ENCODE measurements around the gene PWP2.
"Not testable (repeated sequence)": the region's sequence is repeated elsewhere in the genome, so short reads cannot be mapped to it uniquely, and the experiment has no call there.

The PWP2 gene

DNA sequence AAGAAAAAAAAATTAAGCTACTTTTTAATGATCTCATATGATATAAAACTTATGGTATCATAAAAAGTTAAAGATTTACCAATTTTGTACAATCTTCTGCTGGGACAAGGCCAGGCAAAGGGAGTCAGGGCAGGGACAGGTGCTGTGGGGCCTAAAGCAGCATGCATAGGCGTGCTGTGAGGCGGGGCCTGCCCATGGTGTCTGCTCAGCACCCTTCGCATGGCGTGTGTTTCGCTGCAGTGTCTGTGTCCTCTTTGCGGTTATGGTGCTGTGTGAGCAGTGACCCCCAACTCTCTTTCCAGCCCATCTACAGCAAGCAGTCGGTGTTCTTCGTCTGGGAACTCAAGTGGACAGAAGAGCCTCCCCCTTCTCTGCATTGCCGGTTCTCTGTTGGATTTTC is 13.4 kb upstream of the PWP2 start:
- Histone ChIP-seq H3K27me3 (ENCODE audit: insufficient read depth, poor library complexity, severe bottlenecking) (no peaks in the 10 kb centered on the region), H3K27ac (replicated peaks) (no peak overlapping the region), H3K4me3 (replicated peaks; ENCODE audit: insufficient read depth, low read length) (no peak overlapping the region)
- TF ChIP-seq GABPA (IDR thresholded peaks at IDR 0.05; ENCODE audit: low read depth): no peak
- no peak for TF ChIP-seq POLR2AphosphoS5 (IDR thresholded peaks at IDR 0.05; ENCODE audit: low read depth)
- TF ChIP-seq, protein P1, sequence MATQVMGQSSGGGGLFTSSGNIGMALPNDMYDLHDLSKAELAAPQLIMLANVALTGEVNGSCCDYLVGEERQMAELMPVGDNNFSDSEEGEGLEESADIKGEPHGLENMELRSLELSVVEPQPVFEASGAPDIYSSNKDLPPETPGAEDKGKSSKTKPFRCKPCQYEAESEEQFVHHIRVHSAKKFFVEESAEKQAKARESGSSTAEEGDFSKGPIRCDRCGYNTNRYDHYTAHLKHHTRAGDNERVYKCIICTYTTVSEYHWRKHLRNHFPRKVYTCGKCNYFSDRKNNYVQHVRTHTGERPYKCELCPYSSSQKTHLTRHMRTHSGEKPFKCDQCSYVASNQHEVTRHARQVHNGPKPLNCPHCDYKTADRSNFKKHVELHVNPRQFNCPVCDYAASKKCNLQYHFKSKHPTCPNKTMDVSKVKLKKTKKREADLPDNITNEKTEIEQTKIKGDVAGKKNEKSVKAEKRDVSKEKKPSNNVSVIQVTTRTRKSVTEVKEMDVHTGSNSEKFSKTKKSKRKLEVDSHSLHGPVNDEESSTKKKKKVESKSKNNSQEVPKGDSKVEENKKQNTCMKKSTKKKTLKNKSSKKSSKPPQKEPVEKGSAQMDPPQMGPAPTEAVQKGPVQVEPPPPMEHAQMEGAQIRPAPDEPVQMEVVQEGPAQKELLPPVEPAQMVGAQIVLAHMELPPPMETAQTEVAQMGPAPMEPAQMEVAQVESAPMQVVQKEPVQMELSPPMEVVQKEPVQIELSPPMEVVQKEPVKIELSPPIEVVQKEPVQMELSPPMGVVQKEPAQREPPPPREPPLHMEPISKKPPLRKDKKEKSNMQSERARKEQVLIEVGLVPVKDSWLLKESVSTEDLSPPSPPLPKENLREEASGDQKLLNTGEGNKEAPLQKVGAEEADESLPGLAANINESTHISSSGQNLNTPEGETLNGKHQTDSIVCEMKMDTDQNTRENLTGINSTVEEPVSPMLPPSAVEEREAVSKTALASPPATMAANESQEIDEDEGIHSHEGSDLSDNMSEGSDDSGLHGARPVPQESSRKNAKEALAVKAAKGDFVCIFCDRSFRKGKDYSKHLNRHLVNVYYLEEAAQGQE (IDR thresholded peaks at IDR 0.05; ENCODE audit: insufficient replicate concordance, low read depth): no peak
- no peak for TF ChIP-seq SPI1 (IDR thresholded peaks at IDR 0.05; ENCODE audit: borderline replicate concordance, low read depth)
- TF ChIP-seq CTCF (IDR thresholded peaks at IDR 0.05; ENCODE audit: insufficient read depth, low read length): no peak
- DNase-seq (ENCODE audit: low read depth in 1 of 2, low spot score in 1 of 2): peak in 1 of 2 experiments; percentile 0

DNA sequence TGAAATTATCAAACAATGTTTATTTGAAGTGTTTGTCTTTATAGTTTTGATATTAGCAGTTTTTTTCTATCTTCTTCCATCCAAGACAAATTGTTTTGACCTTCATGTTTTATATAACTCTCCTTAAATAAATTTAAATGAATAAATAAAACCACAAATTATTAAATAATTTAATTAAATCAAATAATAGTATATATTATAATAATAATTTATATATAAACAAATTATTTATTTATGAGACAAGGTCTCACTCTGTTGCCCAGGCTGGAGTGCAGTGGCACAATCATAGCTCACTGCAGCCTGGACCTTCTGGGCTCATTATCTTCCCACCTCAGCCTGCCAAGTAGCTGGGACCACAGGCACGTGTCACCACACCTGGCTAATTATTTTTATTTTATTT is 12.4 kb upstream of the PWP2 start:
- H3K27me3 ChIP-seq (ENCODE audit: insufficient read depth, poor library complexity, severe bottlenecking): no peaks in the 10 kb centered on the region
- H3K27ac ChIP-seq (replicated peaks): no peak overlapping the region
- no peak for TF ChIP-seq GABPA (IDR thresholded peaks at IDR 0.05; ENCODE audit: low read depth)
- no peak for DNase-seq (ENCODE audit: low read depth in 1 of 2, low spot score in 1 of 2)
- H3K4me3 ChIP-seq (replicated peaks; ENCODE audit: insufficient read depth, low read length): no peak overlapping the region

GRCh38 chr21:44098507-44098906 is 8.7 kb upstream of the PWP2 start:
- DNase-seq (ENCODE audit: low read depth in 1 of 2, low spot score in 1 of 2); H3K27me3 ChIP-seq (ENCODE audit: insufficient read depth, poor library complexity, severe bottlenecking); H3K27ac ChIP-seq (replicated peaks); H3K4me3 ChIP-seq (replicated peaks; ENCODE audit: insufficient read depth, low read length): not testable (repeated sequence)

- DNase-seq (ENCODE audit: low read depth in 1 of 2, low spot score in 1 of 2); H3K4me3 ChIP-seq (replicated peaks; ENCODE audit: insufficient read depth, low read length); H3K27me3 ChIP-seq (ENCODE audit: insufficient read depth, poor library complexity, severe bottlenecking); H3K27ac ChIP-seq (replicated peaks): not testable (repeated sequence)
Observed at GRCh38 chr21:44098964-44099363, 8.2 kb upstream of the PWP2 start.

DNA sequence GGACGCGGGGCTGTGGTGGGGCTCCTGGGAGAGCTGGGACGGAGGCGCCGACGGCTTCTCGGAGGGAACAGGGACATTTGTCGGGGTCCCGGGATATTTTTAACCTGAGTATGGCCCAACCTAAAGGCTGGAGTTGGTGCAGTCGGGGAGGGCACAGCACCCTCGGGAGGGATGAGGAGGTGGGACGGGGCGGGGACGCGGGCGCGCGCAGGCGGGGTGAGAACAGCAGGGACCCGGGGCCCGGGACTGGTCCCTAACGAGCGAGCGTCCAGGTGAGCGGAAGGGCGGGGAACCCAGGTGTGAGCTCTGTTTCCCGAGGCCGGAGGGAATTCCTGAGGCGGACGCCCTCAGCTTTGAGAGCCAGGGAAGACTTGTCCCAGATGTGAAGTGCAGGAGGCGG is 390 bp downstream of the PWP2 start:
- not testable (repeated sequence) for H3K4me3 ChIP-seq (replicated peaks; ENCODE audit: insufficient read depth, low read length); DNase-seq (ENCODE audit: low read depth in 1 of 2, low spot score in 1 of 2); H3K27ac ChIP-seq (replicated peaks); H3K27me3 ChIP-seq (ENCODE audit: insufficient read depth, poor library complexity, severe bottlenecking)

DNA sequence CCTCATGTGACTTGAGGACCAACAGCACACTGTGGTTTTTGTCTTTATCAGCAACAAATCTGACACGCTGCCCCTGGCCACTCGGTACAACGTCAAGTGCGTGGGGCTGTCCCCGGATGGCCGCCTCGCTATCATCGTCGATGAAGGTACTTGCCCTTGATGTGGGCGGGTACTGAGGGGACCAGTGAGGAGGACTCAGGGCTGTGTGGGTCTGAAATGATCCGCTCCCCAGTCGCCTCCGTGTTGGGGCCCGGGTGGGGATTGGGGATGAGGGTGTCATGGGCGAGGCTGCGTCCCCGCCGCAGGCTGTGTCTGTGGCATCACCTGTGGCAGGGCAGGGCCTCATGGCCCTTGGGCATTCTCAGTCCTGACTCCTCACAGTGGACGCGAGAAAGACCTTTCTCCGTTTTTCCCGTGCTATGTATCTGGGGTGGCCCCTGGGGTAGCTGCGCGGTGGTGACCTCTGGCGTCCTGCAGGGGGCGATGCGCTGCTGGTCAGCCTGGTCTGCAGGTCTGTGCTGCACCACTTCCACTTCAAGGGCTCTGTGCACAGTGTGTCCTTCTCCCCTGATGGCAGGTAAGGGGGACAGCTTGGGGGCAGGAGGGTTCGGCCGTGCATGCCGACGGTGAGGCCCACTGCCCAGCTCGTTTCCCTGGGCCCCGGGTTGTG is 6.6 kb downstream of the PWP2 start:
- not testable (repeated sequence) for DNase-seq (ENCODE audit: low read depth in 1 of 2, low spot score in 1 of 2); H3K27me3 ChIP-seq (ENCODE audit: insufficient read depth, poor library complexity, severe bottlenecking); H3K27ac ChIP-seq (replicated peaks); H3K4me3 ChIP-seq (replicated peaks; ENCODE audit: insufficient read depth, low read length)

GRCh38 chr21:44122131-44122530 is 14.9 kb downstream of the PWP2 start:
- not testable (repeated sequence) for H3K27ac ChIP-seq (replicated peaks); H3K27me3 ChIP-seq (ENCODE audit: insufficient read depth, poor library complexity, severe bottlenecking); DNase-seq (ENCODE audit: low read depth in 1 of 2, low spot score in 1 of 2); H3K4me3 ChIP-seq (replicated peaks; ENCODE audit: insufficient read depth, low read length)

DNA sequence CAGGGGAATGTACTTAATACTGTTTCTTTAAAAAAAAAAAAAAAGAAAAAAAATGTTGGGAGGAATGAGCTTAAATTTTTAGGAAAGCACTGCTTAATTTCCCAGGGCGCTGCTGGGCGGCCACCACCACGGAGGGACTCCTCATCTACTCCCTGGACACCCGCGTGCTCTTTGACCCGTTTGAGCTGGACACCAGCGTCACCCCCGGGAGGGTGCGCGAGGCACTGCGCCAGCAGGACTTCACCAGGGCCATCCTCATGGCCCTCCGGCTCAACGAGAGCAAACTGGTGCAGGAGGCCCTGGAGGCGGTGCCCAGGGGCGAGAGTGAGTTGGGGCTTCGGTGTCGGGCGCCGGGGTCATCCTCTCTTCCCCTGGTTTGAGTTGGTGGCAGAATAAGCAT is 20.6 kb downstream of the PWP2 start:
- H3K27ac ChIP-seq (replicated peaks); DNase-seq (ENCODE audit: low read depth in 1 of 2, low spot score in 1 of 2); H3K27me3 ChIP-seq (ENCODE audit: insufficient read depth, poor library complexity, severe bottlenecking); H3K4me3 ChIP-seq (replicated peaks; ENCODE audit: insufficient read depth, low read length): not testable (repeated sequence)

DNA sequence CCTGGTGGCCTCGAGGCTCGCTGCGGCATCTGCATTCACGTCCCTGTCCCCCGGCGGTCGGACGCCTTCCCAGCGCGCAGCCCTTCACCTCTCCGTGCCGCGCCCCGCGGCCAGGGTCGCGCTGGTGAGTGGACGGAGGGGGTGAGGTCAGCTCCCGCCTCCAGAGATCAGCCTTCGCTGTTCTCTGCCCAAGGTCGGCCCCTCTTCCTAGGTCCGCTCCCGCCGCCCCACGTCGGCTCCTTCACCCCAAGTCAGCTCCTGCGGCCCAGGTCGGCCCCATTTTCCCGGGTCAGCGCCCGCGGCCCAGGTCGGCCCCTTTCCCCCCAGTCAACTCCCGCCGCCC is 26.5 kb downstream of the PWP2 start:
- H3K27ac ChIP-seq (replicated peaks); H3K4me3 ChIP-seq (replicated peaks; ENCODE audit: insufficient read depth, low read length): not testable (repeated sequence)

GRCh38 chr21:44134732-44135131 is 27.5 kb downstream of the PWP2 start:
- not testable (repeated sequence) for H3K4me3 ChIP-seq (replicated peaks; ENCODE audit: insufficient read depth, low read length); H3K27ac ChIP-seq (replicated peaks); DNase-seq (ENCODE audit: low read depth in 1 of 2, low spot score in 1 of 2); H3K27me3 ChIP-seq (ENCODE audit: insufficient read depth, poor library complexity, severe bottlenecking)

More for the DNA sequence above, 26.5 kb downstream of the PWP2 start:
- H3K27me3 ChIP-seq (ENCODE audit: insufficient read depth, poor library complexity, severe bottlenecking); DNase-seq (ENCODE audit: low read depth in 1 of 2, low spot score in 1 of 2): not testable (repeated sequence)

- not testable (repeated sequence) for DNase-seq (ENCODE audit: low read depth in 1 of 2, low spot score in 1 of 2); H3K27me3 ChIP-seq (ENCODE audit: insufficient read depth, poor library complexity, severe bottlenecking); H3K27ac ChIP-seq (replicated peaks); H3K4me3 ChIP-seq (replicated peaks; ENCODE audit: insufficient read depth, low read length)
Observed at GRCh38 chr21:44138039-44138438, 30.8 kb downstream of the PWP2 start.

DNA sequence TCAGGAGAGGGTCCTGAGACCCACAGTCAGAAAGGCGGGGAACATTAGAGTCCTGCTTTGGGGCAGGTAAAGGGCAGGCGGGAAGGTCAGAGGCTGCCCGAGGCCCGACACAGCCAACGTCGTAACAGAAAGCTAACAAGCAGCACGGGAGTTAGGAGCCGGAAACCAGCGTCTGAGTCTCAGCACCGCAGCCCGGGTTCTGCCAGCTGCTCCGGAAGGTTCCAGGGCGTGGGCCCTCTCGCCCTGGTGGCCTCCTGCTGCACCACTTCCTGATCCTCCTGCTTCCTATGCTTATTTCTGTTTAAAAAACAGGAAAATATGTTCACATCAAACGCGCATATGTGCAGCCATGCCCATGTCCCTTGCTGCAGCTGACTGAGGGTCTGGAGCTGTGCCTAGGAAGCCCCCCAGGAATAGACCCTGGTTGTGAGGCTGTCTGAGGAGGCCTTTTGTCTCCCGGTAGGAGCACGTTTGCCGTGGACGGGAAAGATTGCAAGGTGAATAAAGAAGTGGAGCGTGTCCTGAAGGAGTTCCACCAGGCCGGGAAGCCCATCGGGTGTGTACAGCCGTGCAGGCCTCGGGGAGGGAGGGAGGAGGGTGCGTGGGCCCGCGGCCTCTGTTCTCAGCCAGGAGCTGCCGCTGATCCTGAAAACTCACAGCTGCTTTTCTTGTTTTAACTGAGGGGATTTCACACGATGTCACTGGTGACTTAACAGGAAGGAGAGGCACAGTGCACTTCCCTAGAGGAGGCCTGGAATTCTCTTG is 32.8 kb downstream of the PWP2 start:
- H3K27me3 ChIP-seq (ENCODE audit: insufficient read depth, poor library complexity, severe bottlenecking); H3K27ac ChIP-seq (replicated peaks); H3K4me3 ChIP-seq (replicated peaks; ENCODE audit: insufficient read depth, low read length): not testable (repeated sequence)
- DNase-seq (ENCODE audit: low read depth in 1 of 2, low spot score in 1 of 2): peak in 1 of 2 experiments; percentile 0
